Activated naive CD4-positive, alpha-beta T cell treated with anti-CD3 and anti-CD28 coated beads, Interleukin-2, amount 50 U/mL, for 72 hours (primary cell): Measurements from ENCODE around the gene GOLT1A. TPM values are rescaled to one million over a fixed set of nuclear protein-coding genes. Genes with fewer than 3 reads are reported as not detected.

ENCODE experiments used
- ATAC-seq, 2 donors: fragments of 150-1000 bp; cut with Tn5 transposase; 2 replicates each; pipeline ENCODE4 v1.10.0; 2021; ENCODE audit warnings: mild to moderate bottlenecking in 2 of 2, moderate library complexity in 2 of 2
- DNase-seq, 2 donors: peaks; one replicate each; pipeline ENCODE4 v3.0.0; 2021 to 2022; ENCODE audit warnings: low spot score in 2 of 2
- H3K27ac Mint-ChIP-seq, 2 donors: one replicate each; pipeline ENCODE4 v1.8.0; 2022; ENCODE audit warnings: mild to moderate bottlenecking in 2 of 2, mixed read lengths in 2 of 2
- H3K36me3 Mint-ChIP-seq, 2 donors: one replicate each; pipeline ENCODE4 v1.8.0; 2022; ENCODE audit warnings: mixed read lengths in 2 of 2
- H3K9me3 Mint-ChIP-seq, 2 donors: one replicate each; pipeline ENCODE4 v1.8.0; 2022; ENCODE audit warnings: mixed read lengths in 2 of 2
- total RNA-seq, 2 donors: library from RNA; stranded (reverse); gene quantifications; one replicate each; pipeline ENCODE4 v1.2.3, GENCODE V29; 2022

Gene GOLT1A
- total RNA-seq, 2 donors from 2014 or later, result 1.1 TPM; not detected in 1

DNA sequence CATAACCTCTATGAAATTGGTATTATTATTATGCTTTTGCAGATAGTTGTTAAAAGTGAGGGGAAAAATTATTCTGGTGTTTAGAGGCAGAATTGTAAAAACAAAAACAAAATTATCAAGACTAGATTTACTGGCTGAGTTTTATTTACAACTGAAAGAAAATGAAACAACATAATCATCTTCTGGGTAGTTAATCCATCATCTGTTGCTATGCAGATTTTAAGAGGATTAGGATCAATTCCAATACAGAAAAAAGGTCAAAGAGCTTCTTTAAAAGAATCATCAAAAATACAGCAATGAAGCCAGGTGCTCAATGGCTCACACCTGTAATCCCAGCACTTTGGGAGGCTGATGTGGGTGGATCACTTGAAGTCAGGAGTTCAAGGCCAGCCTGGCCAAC, 8.3 kb downstream of the GOLT1A start:
- no peak for DNase-seq
- no peak overlapping the region for H3K27ac Mint-ChIP-seq
- no peak for ATAC-seq
- no peaks in the 10 kb centered on the region for H3K36me3 Mint-ChIP-seq
- no peaks in the 10 kb centered on the region for H3K9me3 Mint-ChIP-seq

DNA sequence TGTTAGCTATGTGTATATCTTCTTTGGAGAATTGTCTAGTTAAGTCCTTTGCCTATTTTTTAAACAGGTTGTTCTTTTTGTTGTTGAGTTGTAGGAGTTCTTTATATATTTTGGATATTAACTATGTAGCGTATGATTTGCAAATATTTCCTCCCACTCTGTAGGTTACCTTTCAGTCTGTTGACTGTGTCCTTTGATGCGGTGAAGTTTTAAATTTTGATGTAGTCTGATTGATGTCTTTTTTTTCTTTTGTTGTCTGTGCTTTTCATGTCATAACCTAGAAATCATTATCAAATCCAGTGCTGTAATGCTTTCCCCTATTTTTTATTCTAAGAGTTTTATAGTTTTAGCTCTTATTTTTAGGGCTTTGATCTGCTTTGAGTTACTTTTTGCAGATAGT, 8.8 kb downstream of the GOLT1A start:
- Mint-ChIP-seq H3K36me3 (no peaks in the 10 kb centered on the region), H3K9me3 (no peaks in the 10 kb centered on the region), H3K27ac (no peak overlapping the region)
- DNase-seq (no peak), ATAC-seq (no peak)

DNA sequence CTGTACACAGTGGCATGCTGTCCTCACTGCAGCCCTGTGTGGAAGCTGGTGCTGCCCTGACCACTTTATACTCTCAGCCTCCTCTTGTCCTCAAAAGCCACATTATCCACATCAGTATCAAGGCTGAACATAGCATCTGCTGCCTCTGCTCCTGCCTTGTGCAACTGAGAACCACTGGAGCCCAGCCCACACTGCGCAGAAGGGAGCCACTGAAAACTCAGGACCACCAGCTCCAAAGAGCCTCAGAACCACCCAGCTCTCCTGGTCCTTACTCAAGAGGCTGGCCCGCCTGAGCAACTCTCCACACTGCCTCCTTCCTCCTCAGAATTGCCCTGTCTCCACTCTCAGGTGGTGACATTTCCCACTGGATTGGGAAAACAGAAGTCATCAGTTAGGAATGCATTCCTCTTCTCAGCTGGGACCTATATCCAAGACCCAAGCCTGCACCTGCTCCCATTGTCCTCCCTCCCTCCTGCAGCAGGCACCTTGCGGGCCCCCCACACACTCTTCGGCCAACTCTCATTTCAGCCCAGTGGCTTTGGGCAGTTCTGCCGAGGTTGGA, 10.5 kb downstream of the GOLT1A start:
- Mint-ChIP-seq H3K36me3 (no peaks in the 10 kb centered on the region), H3K27ac (no peak overlapping the region), H3K9me3 (no peaks in the 10 kb centered on the region)
- DNase-seq (no peak), ATAC-seq (no peak)

GRCh38 chr1:204202481-204202880, 11.3 kb downstream of the GOLT1A start:
- DNase-seq (no peak), ATAC-seq (no peak)
- Mint-ChIP-seq H3K27ac (no peak overlapping the region), H3K36me3 (no peaks in the 10 kb centered on the region), H3K9me3 (no peaks in the 10 kb centered on the region)

DNA sequence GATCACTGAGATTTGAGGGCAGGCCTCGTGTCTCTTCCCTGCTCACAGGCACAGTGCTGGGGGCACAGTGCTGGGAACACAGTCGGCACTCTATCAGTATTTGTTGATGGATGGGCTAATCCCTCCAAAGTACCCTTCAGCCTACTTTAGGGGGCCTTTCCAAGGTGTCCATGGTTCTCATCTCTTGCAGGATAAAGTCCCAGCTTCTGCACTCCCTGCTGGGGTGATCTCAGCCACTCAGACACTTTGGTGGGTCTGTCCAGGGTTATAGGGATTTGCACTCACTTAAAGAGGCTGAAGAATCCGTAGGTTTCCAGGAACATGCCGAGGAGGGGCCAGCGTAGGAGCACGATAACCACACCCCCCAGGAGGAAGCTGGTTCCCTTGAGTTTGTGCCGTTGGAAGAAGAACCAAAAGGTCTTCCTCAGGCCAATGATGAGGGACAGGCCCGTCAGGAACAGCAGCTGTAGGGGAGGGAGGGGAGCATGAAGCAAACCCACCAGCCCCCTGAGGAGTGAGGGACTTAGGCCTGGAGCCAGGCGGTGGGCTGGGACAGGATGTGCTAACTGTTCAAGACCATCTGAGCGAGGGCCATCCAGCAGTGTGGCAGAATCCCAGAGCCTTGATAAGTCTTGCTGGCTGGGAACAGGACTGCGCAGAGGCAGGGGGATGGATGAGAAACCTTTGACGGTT, 12.3 kb downstream of the GOLT1A start:
- Mint-ChIP-seq H3K36me3 (no peaks in the 10 kb centered on the region), H3K27ac (no peak overlapping the region), H3K9me3 (no peaks in the 10 kb centered on the region)
- ATAC-seq, result no peak
- DNase-seq, result no peak

- ATAC-seq, result no peak
- Mint-ChIP-seq H3K9me3 (no peaks in the 10 kb centered on the region), H3K36me3 (no peaks in the 10 kb centered on the region), H3K27ac (no peak overlapping the region)
- DNase-seq, result no peak
Observed at GRCh38 chr1:204199579-204199978, 14.2 kb downstream of the GOLT1A start.

DNA sequence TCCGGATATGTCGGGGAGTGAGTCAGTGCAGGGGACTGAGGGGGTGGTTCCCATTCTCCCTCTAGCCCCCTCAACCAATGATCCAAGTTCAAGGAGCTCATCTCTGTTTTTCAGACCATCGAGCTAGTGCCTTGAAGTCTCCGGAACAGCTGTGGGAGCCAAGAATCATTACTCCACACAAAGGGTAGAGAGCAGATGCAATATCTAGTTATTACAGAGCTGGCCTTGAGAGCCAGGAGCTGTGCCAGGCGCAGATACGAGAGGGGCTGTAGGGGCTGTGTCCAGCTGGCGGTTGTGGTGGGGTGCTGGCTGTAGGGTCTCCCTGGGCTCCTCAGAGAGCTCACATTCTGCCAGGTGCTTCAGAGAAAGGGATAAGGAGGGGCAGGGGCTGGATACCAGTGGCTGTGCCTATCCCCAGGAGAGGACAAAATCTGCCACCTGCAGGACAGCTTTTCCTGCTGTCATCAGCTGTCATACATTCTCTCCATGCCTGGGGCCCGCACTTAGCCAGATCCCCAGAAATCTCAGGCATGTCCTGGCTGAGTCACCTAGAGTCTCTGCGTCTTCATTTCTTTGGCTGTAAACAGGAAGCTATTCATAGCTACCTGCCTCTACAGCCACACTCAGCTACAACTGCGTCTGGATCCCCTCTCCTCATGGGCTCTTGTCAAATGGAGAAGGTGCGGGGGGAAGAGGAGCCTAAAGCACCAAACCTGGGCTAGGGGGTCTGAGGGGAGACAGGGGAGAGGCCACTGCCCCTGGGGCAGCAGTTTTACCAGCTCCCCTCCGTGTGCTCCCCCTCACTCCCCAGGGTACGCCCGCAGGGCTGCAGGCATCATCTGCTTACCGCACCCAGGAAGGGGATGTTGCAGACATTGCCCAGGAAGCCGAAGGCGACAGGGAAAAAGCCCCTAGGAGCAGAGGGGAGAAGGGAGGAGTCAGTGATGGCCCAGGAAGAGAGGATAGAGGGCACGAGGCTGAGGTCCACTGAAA, 15.1 kb downstream of the GOLT1A start:
- ATAC-seq, result peak in 1 of 2 donors; percentile 38

DNA sequence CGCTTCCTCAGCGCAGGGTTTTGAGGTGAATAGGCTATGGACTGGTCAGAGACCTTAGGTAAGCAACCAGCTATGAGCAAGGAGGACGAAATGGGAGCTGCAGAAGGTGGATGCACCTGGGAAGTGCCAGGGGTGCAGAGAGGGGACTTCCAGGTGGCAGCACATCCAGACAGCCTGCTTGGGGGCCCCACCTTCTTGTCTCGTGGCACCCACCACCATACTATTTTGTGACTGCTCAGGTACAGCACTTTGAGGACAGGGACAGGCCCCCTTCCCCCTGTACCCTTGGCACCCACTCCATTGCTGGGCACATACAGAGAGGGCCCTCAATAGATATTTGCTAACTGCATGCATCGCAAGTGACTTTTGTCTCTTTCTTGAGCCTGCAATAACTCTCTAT, 16.7 kb downstream of the GOLT1A start:
- ATAC-seq (no peak), DNase-seq (no peak)
- no peak overlapping the region for H3K27ac Mint-ChIP-seq
- no peaks in the 10 kb centered on the region for H3K36me3 Mint-ChIP-seq
- H3K9me3 Mint-ChIP-seq, result no peaks in the 10 kb centered on the region

More for the DNA sequence above, 15.1 kb downstream of the GOLT1A start:
- no peak for DNase-seq
- Mint-ChIP-seq H3K27ac (peak overlapping the region in 1 of 2 donors; percentile 10), H3K36me3 (no peaks in the 10 kb centered on the region), H3K9me3 (no peaks in the 10 kb centered on the region)

DNA sequence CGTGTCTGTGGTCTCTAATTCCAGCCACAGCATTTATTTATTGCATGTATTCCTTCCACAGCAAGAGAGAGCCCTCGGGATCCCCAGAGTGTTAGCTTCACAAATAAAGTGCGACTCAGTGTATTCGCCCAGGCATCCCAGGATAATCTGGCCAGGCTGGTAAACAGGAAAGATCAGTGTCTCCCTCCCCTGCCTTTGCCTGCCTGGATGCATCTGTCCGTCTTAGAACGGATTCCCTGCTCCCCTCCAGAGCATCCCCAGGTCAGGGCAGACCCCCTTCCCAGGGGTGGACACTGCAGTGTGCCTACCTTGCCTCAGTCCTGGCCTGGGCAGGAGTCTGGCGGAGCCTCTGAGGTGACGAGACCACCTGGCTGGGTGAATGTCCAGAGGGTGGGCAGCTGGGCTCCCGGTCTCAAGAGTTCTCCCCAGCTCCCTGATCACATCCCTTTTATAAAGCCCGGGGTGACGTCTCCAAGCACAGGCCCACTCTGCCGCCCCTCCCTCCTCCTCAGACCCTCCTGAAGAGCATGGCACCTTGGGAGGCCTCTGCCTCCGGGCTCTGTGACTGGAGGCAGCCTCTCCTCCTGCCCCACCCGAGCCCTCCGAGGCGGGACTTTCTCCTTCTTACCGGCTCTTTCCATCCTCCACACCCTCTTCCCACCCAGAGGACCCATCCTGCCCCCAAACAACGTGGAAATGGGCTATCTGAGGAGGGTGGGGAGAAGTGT, 17.6 kb downstream of the GOLT1A start, which contains the start of gene KISS1:
TSS of gene KISS1 (minus strand) at position 424 of the 728 bp plus-strand sequence. CDS start 3,615 bp downstream, outside the sequence.
- no peaks in the 10 kb centered on the region for H3K9me3 Mint-ChIP-seq
- H3K36me3 Mint-ChIP-seq, result no peaks in the 10 kb centered on the region
- DNase-seq (no peak), ATAC-seq (no peak)
- H3K27ac Mint-ChIP-seq, result no peak within 1 kb of the TSS

GRCh38 chr1:204194771-204195170, 19.0 kb downstream of the GOLT1A start:
- Mint-ChIP-seq H3K27ac (no peak overlapping the region), H3K36me3 (no peaks in the 10 kb centered on the region), H3K9me3 (no peaks in the 10 kb centered on the region)
- DNase-seq (no peak), ATAC-seq (no peak)

- ATAC-seq (no peak), DNase-seq (no peak)
- no peak overlapping the region for H3K27ac Mint-ChIP-seq
- H3K9me3 Mint-ChIP-seq, result no peaks in the 10 kb centered on the region
- no peaks in the 10 kb centered on the region for H3K36me3 Mint-ChIP-seq
Observed at GRCh38 chr1:204194080-204194479, 19.7 kb downstream of the GOLT1A start.

DNA sequence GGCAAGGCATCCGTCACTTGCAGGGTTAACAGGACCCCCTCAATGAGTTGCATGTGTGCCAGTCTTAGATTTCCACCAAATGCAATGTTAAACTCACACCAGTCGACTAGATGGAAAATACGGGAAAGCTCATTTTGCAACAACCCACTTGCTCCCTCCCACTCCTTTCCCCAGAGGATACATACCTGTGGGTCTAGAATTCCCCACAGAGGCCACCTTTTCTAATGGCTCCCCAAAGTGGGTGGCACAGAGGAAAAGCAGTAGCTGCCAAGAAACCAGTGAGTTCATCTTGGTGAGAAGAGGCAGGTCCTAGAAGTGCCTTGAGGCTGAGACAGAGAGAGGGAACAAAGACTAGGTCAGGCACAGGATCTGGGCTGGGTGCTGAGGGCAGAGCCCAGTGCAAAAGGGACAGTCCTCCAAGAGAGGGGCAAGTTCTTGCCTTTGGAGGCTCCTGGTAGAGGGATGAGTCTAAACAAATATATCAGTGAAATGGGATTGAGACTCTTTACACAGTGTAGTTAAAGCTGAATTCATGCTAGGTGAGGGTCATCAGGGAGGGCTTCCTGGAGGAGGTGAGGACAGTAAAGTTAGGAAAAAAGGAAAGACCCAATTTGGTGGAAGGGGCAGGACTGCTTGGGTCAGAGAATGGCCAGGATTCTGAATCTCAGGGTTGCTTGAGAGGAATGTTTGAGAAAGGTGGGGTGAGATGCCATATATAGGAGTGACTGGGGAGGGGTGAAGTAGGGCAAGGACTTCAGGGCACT, 21.0 kb downstream of the GOLT1A start:
- H3K27ac Mint-ChIP-seq, result no peak overlapping the region
- H3K9me3 Mint-ChIP-seq, result no peaks in the 10 kb centered on the region
- no peaks in the 10 kb centered on the region for H3K36me3 Mint-ChIP-seq
- DNase-seq (no peak), ATAC-seq (no peak)

DNA sequence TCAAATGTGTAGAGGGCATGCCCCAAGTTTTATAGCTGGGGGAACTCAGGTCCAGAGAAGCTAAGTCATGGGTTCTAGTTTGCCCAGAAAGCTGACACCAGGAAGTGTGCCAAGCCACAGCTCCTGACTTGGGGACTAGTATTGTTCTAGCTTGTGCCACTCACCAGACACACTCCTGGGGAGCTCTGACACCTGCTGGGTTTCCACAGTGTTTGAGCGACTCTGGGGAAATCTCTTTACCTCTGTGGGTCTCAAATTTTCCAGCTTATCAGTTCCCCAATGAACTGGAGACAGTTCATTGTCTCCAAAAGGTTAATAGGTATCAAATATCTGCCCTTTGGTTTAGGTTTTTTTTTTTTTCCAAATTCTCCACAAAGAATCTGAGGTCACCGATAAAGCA, 21.7 kb downstream of the GOLT1A start:
- DNase-seq, result no peak
- Mint-ChIP-seq H3K9me3 (no peaks in the 10 kb centered on the region), H3K36me3 (no peaks in the 10 kb centered on the region), H3K27ac (no peak overlapping the region)
- ATAC-seq, result no peak

DNA sequence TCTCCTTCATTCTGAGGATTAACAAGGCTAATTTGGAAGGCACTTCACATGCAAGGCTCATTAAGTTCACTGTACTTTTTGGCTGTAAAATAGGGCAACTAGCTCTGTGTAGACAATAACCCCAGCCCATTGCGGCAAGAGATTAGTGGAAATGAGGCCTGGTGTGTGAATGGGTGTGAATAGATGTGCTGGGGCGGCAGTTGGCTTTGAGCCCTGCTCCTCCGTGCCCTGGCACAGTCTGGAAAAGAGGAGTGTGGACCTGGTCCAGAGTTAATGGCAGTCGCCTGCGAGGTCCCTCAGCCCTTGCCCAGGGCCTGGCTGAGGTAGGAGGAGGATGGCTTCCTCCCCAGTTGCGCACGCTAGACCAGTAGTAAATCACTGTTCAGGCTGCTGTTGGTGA, 22.3 kb downstream of the GOLT1A start:
- DNase-seq (no peak), ATAC-seq (no peak)
- Mint-ChIP-seq H3K9me3 (no peaks in the 10 kb centered on the region), H3K27ac (no peak overlapping the region), H3K36me3 (no peaks in the 10 kb centered on the region)

DNA sequence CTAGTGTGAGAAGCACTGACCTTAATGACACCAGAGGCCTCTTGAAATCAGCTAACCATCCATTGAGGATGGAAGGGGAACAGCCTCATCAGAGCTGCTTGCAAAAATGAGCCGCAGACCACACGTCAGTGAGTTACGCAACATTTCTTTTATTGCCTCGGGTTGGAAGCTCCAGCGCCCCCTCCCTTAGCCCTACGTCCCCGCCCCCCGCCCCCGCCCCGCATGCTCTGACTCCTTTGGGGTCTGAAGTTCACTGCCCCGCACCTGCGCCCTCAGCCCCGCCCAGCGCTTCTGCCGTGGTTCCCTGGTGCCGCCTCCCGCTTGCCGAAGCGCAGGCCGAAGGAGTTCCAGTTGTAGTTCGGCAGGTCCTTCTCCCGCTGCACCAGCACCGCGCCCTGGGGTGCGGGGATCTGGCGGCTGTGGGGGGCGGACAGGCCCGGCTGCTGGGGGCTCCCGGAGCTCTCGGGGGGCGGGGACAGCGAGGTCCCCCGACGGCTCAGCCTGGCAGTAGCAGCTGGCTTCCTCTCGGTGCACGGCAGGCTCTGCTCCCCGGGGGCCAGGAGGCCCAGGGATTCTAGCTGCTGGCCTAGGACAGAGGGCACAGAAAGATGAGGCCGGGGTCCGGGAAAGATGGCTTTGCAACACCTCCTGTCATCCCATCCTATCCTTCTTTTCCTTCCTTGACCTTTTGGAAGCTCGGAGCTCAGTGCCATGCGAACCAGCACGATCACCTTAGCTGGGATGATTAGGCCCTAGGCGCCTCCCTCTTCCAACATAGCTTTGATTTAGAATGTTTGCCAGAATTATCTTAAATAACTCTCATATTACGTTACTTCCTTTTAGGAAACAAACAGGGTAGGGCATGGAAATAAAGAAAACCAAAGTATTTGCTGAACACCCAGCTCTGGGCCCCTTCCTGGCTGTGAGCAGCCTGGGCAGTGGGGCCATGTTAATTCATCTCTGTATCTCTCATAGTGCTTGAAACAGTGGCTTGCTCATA, 23.3 kb downstream of the GOLT1A start:
- Mint-ChIP-seq H3K9me3 (no peaks in the 10 kb centered on the region), H3K27ac (no peak overlapping the region), H3K36me3 (no peaks in the 10 kb centered on the region)
- DNase-seq (peak in 1 of 2 donors; percentile 23), ATAC-seq (peak; percentile 50 to 53)
